ENCODE data around the gene PDE4B.

The PDE4B gene

GRCh38 chr1:66262208-66262963 is 469.7 kb downstream of the PDE4B start:
- peak; percentile 76 for DNase-seq (ENCODE audit: low spot score)

DNA sequence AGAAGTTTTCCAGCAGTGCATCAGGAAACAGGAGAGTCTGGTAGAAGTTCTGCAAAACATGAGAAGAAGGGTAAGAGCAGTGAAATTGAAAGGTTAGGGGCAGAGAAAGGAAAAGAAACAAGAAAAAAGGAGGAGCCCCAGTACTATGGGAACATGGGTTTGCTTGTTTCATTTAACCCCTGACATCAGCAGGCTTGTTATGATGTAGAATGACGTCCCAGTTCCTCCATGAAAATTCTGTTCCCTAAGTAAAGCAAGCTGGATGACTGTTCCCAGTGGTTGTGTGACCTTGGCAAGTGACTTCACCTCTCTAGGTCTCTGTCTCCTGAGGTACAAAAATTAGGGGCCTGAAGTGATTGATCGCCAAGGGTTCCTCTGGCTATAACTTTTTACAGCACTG is 472.6 kb downstream of the PDE4B start:
- DNase-seq (ENCODE audit: low spot score): no peak

DNA sequence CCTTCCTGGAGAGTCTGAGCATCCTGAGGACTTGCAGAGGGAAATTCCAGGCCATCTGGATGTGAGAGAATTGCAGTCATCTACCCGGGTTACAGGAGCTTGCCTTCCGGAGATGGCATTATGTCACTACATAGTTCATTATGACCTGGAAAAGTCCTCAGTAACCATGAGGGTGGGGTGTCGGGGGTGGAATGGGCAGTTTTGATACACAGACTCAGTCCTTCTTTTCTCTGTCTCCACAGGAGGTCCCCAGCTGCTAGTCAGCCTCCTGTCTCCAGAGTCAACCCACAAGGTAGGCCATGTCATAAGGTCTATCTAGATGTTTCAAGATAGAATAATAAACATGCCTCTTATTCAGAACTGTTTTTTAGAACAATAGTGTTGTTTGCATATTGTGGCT is 473.1 kb downstream of the PDE4B start:
- DNase-seq (ENCODE audit: low spot score): no peak

GRCh38 chr1:66266350-66266749 is 473.7 kb downstream of the PDE4B start:
- no peak for DNase-seq (ENCODE audit: low spot score)

DNA sequence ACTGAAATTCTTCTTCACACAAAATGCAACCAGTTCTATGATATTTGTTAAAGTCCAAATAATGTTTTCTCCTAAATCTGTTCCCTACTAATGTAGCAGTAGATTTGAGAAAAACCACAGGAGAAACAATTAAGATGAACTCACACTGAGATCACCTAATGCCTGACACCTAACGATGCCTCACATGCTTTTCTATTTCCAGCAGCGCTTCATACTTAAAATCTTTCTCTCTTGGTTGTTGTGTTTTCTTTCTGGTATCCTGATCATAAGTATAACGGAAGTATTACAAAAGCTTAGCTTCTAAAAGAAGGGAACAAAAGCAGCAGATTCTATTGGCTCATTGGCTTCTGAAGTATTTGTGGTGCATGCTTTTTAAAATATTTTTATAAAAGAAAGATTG is 474.1 kb downstream of the PDE4B start:
- no peak for DNase-seq (ENCODE audit: low spot score)

DNA sequence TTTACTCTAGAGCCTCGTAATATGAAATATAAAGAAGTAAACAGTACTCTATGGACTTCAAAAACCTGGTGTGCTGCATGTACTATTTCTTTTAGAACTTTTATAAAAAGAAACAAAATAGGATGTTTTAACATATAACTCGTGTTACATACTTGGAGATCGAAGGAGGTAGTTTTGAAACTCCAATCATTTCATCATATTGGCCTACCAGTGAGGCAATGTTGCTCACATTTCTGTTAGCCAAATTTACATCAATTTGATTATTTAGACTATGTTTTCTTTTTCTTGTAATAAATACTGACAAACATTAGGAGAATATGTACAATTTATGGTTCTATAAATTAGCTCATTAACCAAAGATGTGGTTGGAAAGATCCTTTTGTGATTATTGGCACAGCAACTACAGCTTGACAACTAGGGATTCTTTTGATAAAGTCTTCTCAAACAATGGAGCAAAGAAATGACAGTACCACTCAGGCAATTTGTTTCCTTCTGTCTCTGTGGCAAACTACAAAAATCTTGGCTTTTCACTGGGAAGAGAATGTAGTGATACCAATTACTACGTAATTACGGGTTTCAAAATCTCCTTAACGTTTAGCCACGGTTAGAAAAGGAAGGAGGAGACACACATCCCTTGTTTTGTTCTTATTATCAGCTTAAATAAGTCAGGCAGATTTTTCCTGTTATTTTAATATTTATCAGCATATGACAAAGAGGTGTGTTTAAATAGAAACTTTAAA is 474.7 kb downstream of the PDE4B start:
- DNase-seq (ENCODE audit: low spot score): no peak

DNA sequence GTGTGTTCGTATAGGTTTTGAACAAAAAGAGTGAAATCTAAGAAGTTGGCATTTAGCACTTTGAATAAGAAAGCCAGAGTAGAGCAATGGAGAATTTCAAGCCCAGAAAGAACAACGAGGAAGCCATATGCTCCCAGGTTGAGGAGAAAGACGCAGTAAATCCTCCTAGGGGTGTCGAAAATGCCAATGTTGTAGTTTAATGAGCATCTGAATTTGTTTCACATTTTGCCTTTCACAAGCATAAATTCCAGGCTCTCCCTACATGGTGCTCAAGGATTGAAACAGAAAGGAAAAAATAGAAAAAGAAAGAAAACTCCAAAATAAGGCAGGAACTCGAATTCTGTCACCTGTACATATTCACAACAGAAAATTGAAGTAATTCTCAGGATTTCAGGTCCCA is 476.5 kb downstream of the PDE4B start:
- no peak for DNase-seq (ENCODE audit: low spot score)

GRCh38 chr1:66270119-66270812 is 477.6 kb downstream of the PDE4B start:
- DNase-seq (ENCODE audit: low spot score): no peak

- DNase-seq (ENCODE audit: low spot score): peak; percentile 92
These were observed 478.7 kb downstream of the PDE4B start for GRCh38 chr1:66271216-66271903.

DNA sequence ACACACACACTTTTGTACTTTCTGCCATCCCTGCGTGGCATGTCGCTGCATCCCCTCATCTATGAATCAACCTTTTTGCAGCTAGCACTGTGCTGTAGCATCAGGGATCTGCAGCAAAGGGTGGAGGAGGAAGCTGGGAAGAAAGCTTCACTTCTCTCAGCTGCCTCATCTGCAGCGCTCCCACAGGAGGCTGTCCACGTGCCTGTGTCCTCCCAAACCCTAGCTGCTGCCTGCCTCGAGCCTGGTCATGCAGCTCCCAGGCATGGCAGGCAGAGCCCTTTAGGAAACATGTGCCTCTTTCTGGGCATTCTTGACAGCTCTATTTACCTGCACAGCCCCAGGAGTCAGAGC is 479.2 kb downstream of the PDE4B start:
- peak; percentile 44 for DNase-seq (ENCODE audit: low spot score)

GRCh38 chr1:66273656-66274055 is 481.0 kb downstream of the PDE4B start:
- no peak for DNase-seq (ENCODE audit: low spot score)

DNA sequence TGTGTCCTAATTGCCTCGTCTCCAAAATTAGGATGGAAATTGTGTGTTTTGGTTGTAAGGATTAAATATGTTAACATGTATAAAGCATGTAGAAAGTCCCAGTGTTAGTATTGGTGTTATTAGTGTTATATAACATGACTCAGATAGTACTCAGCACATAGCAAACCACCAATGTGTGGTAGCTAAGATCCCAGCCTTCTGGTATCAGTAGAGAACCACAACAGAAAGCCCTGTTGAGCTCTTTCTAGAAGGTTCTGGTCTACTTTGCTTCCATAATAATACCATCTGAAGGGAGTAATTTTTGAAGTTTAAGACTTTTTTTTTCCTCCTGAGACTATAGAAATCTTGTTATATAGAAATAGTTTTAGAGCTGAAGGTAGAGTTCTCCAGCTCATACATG is 481.9 kb downstream of the PDE4B start:
- no peak for DNase-seq (ENCODE audit: low spot score)

DNA sequence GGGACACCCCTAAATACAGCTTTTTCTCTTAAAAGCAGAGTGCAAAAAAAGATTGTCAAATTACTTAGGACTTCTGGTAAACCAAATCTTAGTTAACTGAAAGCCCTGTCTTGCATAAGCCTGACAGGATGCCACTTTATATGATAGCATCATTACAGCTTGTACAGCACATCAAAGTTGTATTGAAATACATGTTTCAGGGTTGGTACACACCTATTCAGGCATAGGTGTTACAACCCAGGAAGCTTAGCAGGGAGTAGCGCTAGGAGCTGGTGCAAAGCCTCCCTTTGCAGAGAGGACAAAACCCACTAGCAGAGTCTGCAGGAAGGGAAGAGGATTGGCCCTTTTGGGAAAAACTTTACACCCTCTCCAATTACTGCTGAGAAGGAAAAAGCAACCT is 482.4 kb downstream of the PDE4B start:
- no peak for DNase-seq (ENCODE audit: low spot score)

DNA sequence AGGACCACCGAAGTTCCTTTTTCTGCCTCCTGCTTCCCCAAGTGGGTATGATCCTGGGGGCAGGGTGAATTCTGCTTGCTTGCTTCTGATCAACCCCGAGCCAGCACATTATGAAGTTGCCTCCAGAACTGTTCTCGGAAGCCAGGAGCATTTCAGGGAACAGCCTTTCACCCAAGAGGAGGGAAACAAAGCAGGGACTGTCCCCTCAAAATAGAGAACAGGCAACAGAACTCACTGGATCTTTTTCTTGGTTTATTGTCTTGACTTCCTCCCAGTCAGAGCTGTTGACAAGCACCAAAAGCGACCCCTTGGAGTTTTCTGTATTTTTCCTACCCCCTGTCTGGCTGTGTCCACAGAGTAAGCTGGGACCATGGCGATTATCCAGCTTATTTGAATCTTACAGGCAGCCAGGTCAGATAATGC is 482.9 kb downstream of the PDE4B start:
- no peak for DNase-seq (ENCODE audit: low spot score)

DNA sequence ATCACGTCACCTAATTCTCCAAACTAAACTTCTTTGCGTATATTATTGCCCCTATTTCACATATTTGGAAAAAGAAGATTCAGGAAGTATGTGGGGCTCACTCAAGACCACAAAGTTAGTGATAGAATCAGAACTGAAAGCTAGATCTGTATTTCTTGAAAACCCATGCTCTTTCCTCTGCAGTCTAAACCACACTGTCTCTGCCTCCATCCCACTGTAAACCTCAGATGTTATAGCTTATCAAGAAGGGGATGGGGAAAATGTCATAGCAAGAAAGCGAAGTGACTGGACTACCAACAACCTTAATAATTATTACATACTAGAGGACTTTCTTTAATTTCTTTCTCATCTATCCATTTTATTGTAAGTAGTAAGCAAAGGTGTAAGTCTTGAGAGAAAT is 483.5 kb downstream of the PDE4B start:
- no peak for DNase-seq (ENCODE audit: low spot score)

DNA sequence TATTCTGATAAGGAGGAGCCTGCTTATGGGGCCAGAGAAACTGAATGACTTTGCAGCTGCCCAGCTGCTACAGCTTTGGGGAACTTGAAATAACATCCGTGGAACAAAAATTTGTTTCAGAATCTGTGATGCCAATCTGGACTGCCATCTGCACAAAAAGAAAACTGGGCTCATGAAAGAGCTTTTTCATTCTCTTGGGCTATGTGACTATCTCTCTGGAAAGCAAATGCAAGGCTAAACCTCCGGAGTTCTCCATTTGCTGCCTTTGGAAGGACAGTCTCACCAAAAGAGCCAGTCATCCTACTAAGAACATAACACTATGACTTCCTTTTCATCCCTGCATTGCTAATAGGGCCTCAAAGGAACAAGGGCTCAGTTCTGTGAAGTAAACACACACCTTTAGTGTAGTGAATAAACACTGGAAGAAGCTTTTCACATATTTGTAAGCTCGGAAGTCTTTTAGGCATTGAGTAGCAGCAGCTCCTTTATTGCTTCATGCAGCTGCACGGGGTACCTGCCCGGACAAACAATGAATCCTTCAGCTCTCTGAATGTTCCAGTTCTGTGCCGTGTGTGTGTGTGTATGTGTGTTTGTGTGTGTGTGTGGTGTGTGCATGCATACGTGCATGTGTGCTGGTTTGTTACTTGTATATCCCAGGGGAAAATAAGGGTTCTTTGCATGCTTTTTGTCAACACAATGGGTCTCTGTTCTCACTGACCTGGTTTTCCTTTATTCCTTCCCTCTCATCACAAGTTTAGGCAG is 485.7 kb downstream of the PDE4B start:
- DNase-seq (ENCODE audit: low spot score): peak; percentile 76

DNA sequence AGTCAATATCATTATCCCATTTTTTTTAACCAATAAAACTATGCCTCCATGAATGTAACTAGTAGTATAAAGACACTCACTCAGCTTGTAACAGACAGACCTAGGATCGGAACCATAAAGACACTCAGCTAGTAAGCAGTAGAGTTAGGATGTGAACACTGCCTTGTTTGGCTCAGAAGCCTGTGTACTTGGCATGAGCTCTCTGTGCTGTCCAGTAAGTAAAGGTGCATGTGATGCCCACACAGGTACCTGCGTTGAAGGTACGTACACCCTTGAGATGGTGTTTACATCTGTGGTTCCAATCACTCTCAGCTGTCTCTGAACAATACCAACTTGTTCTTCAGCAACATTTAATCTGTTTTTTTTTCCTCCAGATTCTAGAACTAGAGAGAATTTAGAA is 489.1 kb downstream of the PDE4B start:
- DNase-seq (ENCODE audit: low spot score): no peak

DNA sequence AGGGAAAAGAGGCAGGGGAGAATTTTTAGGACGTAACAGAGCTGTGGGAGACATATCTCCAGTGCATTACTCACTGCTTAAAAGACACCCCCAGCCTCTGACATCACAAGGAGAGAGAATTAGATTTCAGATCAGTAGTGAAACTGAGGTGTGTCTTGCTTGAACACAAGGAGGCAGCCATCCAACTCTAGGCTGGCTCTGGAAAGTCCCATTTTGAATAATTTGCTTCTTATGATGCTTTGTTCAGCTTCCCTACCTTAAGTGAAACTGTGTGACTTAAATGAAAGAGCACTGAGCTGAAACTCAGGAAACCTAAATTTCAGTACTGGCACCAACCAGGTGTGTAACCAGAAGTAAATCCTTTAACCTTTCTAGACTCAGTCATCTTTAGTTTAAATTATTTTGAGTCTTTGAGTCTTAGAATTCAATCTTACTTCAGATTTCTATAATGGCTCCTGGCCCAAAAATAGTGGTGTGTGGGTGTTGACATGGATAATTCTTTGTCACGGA is 489.7 kb downstream of the PDE4B start:
- DNase-seq (ENCODE audit: low spot score): no peak

GRCh38 chr1:66282891-66283621 is 490.4 kb downstream of the PDE4B start:
- no peak for DNase-seq (ENCODE audit: low spot score)

DNA sequence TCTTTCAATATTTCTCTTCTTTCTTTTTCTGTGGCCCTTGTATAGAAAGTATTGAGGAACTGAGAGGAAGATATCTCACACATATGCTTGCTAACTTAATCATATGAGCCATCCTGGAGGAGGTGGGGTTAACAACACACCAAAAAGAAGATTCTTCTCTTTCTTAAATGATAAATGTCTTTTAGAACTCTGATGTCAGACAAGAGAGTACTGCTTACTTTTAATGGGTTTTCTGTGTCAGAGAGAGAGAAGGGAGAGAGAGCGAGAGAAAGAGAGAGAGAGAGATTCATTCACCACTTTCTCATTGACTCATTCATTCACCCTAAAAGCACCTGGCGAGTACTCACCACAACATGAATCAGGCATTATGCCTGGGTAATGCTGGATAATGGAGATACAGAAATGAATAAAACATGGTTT is 490.9 kb downstream of the PDE4B start:
- no peak for DNase-seq (ENCODE audit: low spot score)

- DNase-seq (ENCODE audit: low spot score): no peak
These were observed 492.1 kb downstream of the PDE4B start for GRCh38 chr1:66284746-66285145.
